Forelimb muscle (tissue), 1 donor: ENCODE measurements around the gene ANKRD13A. TPM values are rescaled to one million over a fixed set of nuclear protein-coding genes. Genes with fewer than 3 reads are reported as not detected.
"Not testable (repeated sequence)": the region's sequence is repeated elsewhere in the genome, so short reads cannot be mapped to it uniquely, and the experiment has no call there.

Source experiments
- DNase-seq: peaks from one replicate; pipeline ENCODE4 v3.0.0-alpha.2; 2013; ENCODE audit warnings: low read depth
- polyA plus RNA-seq: library from polyadenylated mRNA; unstranded; fragments of 120-200 nt; gene quantifications from one replicate; pipeline ENCODE4 v1.2.1, GENCODE V29; 2013; ENCODE audit not compliant: insufficient read length

Gene ANKRD13A
- polyA plus RNA-seq, 1 donor, result 43.4 TPM

- DNase-seq, result no peak
Observed at GRCh38 chr12:110006115-110006514, 6.9 kb downstream of the ANKRD13A start.

- no peak for DNase-seq
Observed at GRCh38 chr12:110007881-110008280, 8.7 kb downstream of the ANKRD13A start.

- DNase-seq, result not testable (repeated sequence)
Observed at GRCh38 chr12:110008681-110009398, 9.6 kb downstream of the ANKRD13A start.

GRCh38 chr12:110010853-110011723 is 11.9 kb downstream of the ANKRD13A start:
- DNase-seq, result no peak

DNA sequence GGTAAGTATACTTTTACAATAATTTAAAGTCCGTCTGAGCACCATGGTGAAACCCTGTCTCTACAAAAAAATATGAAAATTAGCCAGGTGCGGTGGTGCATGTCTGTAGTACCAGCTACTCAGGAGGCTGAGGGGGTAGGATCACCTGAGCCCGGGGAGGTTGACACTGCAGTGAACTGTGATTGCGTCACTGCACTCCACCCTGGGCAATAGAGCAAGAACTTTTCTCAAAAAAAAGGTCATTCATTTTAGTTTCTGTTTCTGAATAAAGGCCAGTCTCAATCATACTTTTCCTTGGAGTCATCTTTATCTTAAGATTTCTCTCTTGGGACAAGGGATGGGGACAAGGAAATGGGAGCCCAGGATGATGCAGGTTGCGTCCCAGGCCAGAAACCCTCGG is 12.9 kb downstream of the ANKRD13A start:
- no peak for DNase-seq

DNA sequence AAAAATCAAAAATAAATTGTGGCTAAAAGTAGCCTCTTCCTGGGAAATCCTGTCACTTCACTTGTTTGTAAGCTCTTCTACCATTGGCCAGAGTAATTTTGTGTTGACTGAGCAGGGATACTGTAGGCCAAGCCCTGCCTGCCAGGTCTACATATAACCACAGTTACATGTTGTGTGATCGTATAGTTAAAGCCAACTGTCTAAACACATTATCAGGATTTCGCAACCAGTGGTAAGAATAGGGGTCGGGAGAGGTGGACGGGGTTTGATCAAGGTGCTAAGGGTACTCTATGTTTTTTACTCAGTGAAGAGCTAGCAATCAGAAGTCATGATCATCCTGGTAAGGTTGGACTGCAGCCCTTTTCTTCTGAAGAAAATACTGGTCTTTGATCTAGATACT is 13.4 kb downstream of the ANKRD13A start:
- no peak for DNase-seq

DNA sequence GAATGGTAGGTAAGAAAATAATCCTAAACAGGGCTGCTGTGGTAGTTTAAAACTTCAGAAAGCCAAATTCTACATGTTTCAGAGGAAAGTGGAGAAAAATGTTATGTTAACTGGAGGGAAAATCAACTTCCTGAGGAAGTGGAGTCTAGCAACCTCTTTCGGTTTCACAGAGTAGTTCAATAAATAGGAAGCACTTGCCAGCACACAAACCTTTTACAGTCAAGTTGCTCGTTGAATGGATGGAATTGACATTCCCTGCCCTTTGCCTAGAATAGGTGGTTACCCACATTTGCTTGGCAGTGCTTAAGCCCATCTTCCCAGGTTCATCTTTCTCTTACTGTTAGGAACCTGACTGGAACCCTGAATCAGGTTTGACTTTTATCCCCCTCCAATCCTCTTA is 15.9 kb downstream of the ANKRD13A start:
- DNase-seq, result no peak

DNA sequence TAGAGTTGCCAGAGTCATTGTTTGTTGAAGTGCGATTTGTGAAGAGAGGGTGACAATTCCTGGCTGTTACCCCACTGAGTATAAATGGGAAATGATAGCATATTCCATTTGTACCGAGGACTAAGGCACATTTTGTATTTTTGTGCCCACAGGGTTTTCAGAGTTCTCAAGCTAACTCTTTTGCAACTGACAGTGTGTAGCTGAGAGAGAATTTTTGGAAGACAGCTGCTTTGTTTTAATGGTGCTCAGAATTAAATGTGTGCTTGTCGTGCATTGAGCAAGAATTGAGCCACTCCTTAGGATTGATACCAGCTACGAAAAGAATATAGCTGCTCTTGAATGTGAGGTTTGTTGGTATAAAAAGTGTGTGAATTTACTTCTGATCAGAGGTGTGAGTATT is 21.7 kb downstream of the ANKRD13A start:
- DNase-seq, result no peak

GRCh38 chr12:110023059-110023980 is 24.1 kb downstream of the ANKRD13A start:
- DNase-seq, result no peak

DNA sequence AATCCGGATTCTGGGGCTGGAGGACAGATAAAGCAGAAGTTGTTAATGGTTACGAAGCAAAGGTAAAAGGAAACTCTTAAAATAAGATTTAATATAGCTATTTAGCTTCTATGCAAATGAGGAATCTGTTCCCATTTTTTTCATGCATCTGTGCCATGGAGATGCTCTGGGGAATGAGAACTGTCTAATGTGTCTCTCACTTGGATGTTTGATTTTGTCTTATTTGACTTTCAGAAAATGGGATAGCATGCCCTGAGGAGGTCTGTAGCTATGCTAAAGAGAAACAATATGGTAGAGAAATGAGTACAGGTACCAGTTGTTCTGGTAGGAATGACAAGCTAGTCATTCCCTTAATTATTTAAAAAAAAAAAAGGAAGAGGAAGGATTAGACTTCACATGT is 24.8 kb downstream of the ANKRD13A start:
- no peak for DNase-seq

DNA sequence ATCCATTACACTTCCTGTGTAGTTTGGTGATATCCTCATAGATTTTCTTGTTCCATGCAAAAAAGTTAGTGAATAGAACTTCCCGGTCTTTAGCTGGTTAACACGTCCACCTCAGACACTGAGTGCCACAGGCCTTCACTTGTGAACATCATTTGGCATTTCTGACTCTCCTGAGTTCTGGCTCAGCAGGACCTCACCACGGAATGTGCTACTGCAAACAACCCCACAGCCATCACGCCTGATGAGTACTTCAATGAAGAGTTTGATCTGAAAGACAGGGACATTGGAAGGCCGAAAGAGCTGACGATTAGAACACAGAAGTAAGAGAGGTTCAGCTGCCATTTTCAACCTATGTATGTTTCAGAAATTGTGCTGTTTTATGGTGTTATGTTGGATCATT is 29.1 kb downstream of the ANKRD13A start:
- DNase-seq, result no peak

DNA sequence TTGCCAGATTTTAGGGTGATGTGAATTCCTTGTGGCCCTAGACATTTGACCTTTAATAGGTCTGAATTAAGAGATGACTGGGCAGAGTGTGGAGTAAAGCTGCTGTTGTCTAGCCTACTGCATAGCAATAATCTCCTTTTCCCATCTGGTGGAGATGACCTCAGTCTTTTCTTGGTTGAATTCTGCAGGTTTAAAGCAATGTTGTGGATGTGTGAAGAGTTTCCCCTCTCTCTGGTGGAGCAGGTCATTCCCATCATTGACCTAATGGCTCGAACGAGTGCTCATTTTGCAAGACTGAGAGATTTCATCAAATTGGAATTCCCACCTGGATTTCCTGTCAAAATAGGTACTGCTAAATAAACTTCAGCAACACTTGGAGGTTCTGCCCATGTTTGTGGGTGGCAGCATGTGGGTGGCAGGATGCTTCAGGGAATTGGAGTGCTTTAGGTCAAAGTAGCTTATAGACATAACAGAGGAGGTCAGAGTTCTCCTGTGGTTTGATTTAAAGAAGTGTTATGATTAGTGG is 30.1 kb downstream of the ANKRD13A start:
- no peak for DNase-seq

- DNase-seq, result no peak
Observed at GRCh38 chr12:110033888-110034287, 34.7 kb downstream of the ANKRD13A start.

GRCh38 chr12:110035534-110036104 is 36.4 kb downstream of the ANKRD13A start:
- DNase-seq, result no peak

DNA sequence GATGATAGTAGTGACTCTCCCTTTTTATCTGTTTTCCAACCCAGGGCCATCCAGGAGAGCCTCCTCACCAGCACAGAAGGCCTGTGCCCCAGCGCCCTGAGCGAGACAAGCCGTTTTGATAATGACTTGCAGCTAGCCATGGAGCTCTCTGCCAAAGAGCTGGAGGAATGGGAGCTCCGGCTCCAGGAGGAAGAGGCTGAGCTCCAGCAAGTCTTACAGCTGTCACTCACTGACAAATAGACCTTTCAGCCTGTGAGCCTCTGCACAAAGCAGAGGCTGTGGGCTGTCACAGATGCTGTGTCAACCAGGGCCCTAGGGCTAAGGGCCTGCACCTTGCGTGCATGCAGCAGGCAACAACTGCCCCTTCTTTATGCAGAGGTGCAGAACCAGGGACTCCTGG is 38.1 kb downstream of the ANKRD13A start:
- DNase-seq, result no peak

GRCh38 chr12:110038741-110039084 is 39.5 kb downstream of the ANKRD13A start:
- no peak for DNase-seq

DNA sequence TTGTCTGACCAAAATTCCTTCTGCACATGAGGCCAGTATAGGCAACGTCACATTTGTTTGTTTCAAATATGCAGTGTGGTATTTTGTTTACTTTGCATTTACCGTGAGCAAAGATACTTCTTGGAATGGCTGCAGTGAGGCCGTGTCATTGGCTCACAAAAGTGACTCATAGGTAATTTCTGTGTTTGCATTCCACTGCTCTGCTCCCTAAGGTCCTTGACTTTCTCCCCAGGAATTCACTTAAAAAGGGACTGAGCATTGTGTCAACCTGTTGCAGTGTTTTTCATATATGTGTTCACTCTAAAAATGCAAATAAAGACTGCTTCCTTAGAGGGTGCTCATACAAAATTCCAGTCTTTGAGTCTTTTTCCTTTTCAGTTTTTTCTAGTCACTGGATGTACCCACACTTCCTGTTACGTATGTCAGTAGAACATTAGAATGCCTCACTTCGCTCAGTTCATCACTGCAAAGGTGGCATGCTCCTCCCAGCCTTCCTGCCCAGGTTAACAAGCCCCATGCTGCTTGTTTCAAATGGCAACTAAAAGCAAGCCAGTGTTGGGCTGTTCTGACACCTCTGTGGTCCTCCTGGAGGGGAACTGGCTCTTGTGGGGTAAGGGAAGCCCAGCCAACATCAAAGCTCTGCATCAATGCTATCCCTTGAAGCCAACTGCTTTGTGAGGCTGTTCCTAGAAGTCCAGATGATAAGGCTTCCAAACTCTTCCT is 40.0 kb downstream of the ANKRD13A start:
- DNase-seq, result no peak

DNA sequence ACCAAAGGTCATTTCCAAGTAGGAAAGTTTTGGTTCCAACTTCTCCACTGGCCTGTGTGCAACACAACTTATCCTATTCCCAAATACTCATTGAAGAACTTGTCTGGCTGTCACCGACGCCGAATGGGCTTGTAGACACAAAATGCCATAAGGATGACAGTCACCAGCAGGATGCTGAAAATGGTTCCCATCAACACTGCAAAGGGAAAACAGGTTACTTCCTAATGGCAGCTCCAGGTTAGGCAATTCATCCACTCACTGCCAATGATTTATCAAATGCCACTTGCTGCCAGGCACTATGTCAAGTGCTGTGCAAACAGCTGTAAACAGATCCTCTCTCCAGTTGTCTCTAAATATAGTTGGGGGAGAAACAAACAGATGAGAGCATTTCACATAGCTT is 43.0 kb downstream of the ANKRD13A start:
- no peak for DNase-seq

GRCh38 chr12:110046451-110047187 is 47.4 kb downstream of the ANKRD13A start:
- no peak for DNase-seq

DNA sequence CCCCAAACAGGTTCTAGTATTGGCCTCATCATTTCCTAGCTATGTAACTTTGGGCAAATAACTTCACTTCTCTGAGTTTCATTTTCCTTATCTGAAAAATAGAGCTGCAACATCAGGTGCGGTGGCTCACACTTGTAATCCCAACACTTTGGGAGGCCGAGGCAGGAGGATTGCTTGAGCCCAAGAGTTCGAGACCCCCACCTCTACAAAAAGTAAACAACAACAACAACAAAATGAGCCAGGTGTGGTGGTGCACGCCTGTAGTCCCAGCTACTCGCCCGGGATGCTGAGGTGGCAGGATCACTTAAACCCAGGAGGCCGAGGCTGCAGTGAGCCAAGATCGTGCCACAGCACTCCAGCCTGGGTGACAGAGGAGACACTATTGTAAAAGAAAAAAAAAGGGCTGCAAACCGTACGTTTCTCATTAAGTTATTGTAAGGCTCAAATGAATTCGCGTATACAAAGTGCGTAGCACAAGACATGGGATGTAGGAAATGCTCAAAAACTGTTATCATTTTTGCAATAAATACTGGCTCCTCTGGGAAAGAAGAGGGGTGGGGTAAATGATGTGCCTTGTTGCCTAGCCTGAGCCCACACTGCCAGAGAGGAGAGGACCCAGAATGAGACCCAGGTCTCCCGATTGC is 48.2 kb downstream of the ANKRD13A start:
- no peak for DNase-seq
